Activated T-cell treated with anti-CD3 and anti-CD28 coated beads for 4 hours (primary cell): ENCODE results near the gene KPTN.

Experiments
- DNase-seq: peaks from one replicate; pipeline ENCODE4 v3.0.0-alpha.2; 2020

Gene KPTN

GRCh38 chr19:47432091-47432490 is 51.9 kb downstream of the KPTN start:
- no peak for DNase-seq

GRCh38 chr19:47430041-47430802 is 53.8 kb downstream of the KPTN start:
- no peak for DNase-seq

GRCh38 chr19:47429140-47429793 is 54.8 kb downstream of the KPTN start:
- no peak for DNase-seq

DNA sequence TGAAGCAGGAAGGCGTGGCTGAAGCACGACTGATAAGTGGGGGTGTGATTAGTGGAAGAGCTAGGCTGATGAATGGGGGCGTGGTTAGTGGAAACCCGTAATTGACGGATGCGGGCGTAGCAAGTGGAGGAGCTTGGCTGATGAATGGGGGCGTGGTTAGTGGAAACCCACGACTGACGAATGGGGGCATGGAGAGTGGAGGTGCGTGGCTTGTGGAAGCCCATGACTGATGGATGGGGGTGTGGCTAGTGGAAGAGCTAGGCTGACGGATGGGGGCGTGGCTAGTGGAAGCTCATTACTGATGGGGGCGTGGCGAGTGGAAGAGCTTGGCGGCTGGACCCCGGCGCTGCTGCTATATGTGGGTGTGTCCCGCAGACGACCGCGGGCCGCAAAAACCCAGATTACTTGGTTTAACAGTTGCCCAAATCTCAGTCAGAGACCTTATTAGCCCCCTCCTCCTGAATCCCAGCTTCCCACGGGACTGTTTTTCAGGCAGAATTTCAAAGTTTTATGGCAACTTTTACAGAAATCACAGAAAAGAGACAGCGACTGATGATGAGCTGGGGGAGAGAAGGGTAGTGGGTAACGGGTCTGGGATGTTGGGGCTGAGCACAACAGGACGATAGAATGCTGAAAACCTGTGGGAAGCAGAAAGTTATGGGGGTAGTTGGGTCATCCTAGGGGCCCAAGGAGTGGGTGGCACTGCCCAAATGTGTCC is 55.7 kb downstream of the KPTN start:
- peak; percentile 79 for DNase-seq

GRCh38 chr19:47427241-47428176 is 56.5 kb downstream of the KPTN start:
- DNase-seq = peak; percentile 62
